PC-3 (cell line): ENCODE measurements around the gene TTC9B.

ENCODE experiments used
- EZH2phosphoT487 ChIP-seq: fragments of 300-600 bp; sonication (generic); IDR thresholded peaks from 2 replicates; pipeline ENCODE4 v1.6.1; 2018; ENCODE audit warnings: mild to moderate bottlenecking, antibody characterized with exemption, low read length, borderline replicate concordance
- TF ChIP-seq, protein P1 (sequence below): fragments of 300-600 bp; sonication (generic); conservative IDR thresholded peaks from 2 replicates; pipeline ENCODE4 v1.5.1; 2017; ENCODE audit warnings: antibody characterized with exemption, low read depth, mild to moderate bottlenecking, low read length

- TF ChIP-seq, protein P1, sequence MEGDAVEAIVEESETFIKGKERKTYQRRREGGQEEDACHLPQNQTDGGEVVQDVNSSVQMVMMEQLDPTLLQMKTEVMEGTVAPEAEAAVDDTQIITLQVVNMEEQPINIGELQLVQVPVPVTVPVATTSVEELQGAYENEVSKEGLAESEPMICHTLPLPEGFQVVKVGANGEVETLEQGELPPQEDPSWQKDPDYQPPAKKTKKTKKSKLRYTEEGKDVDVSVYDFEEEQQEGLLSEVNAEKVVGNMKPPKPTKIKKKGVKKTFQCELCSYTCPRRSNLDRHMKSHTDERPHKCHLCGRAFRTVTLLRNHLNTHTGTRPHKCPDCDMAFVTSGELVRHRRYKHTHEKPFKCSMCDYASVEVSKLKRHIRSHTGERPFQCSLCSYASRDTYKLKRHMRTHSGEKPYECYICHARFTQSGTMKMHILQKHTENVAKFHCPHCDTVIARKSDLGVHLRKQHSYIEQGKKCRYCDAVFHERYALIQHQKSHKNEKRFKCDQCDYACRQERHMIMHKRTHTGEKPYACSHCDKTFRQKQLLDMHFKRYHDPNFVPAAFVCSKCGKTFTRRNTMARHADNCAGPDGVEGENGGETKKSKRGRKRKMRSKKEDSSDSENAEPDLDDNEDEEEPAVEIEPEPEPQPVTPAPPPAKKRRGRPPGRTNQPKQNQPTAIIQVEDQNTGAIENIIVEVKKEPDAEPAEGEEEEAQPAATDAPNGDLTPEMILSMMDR: no peak
- no peak for TF ChIP-seq EZH2phosphoT487
Observed at GRCh38 chr19:40267601-40267997, 49.4 kb upstream of the TTC9B start.
